MM.1S (cell line): ENCODE data around the gene COP1.

Experiments
- EZH2 ChIP-seq: fragments of 300-600 bp; sonication (generic); optimal IDR thresholded peaks from 2 replicates; pipeline ENCODE3; 2017; ENCODE audit warnings: low read depth, mild to moderate bottlenecking, antibody characterized with exemption, low read length, mixed read lengths
- EZH2phosphoT487 ChIP-seq: fragments of 300-600 bp; sonication (generic); IDR thresholded peaks from 2 replicates; pipeline ENCODE4 v1.6.1; 2018; ENCODE audit warnings: antibody characterized with exemption, low read length
- TF ChIP-seq, protein P1 (sequence below): fragments of 300-600 bp; sonication (generic); IDR thresholded peaks from 2 replicates; pipeline ENCODE4 v1.5.1; 2016; ENCODE audit warnings: antibody characterized with exemption, low read length, mixed read lengths

DNA sequence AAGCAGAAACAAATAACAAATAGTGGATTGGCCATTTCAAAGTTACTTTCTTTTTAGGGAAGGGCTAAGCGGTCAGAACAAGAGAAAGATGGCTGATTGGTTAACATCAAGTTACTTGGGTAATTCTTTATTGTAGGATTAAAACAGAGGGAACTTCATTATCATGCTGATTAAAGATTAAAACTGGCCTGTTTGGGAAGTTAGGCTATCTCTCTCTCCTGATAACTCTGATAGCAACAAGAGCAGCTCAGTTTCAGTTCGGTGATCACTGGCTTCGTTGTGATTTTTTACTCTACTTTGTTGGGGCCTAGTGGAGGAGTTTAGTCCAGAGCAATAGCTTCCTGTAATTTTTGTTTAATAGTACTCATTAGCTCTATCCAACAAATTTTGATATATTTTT lies 20.5 kb upstream of the COP1 start:
- no peak for TF ChIP-seq EZH2phosphoT487
- TF ChIP-seq, protein P1, sequence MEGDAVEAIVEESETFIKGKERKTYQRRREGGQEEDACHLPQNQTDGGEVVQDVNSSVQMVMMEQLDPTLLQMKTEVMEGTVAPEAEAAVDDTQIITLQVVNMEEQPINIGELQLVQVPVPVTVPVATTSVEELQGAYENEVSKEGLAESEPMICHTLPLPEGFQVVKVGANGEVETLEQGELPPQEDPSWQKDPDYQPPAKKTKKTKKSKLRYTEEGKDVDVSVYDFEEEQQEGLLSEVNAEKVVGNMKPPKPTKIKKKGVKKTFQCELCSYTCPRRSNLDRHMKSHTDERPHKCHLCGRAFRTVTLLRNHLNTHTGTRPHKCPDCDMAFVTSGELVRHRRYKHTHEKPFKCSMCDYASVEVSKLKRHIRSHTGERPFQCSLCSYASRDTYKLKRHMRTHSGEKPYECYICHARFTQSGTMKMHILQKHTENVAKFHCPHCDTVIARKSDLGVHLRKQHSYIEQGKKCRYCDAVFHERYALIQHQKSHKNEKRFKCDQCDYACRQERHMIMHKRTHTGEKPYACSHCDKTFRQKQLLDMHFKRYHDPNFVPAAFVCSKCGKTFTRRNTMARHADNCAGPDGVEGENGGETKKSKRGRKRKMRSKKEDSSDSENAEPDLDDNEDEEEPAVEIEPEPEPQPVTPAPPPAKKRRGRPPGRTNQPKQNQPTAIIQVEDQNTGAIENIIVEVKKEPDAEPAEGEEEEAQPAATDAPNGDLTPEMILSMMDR = no peak
- TF ChIP-seq EZH2 = no peak
